ENCODE measurements around the gene MANBA. TPM values are rescaled to one million over a fixed set of nuclear protein-coding genes. Genes with fewer than 3 reads are reported as not detected.

Gene MANBA
- total RNA-seq: 10 to 100 TPM; 34.1 to 36.6 TPM
- 10 to 100 TPM; 14.2 to 15.0 TPM for polyA plus RNA-seq (ENCODE audit: insufficient read length in 2 of 2)
- long read RNA-seq, donor 1, partial matches to known transcripts: 14 of 15 reads
- long read RNA-seq, donor 1, other reads (novel, unspliced or antisense): 0 of 15 reads
- long read RNA-seq, donor 2, partial matches to known transcripts: 0 of 3 reads
- long read RNA-seq, donor 2, other reads (novel, unspliced or antisense): 0 of 3 reads
- long read RNA-seq, donor 3: 0 reads
- long read RNA-seq, donor 4, partial matches to known transcripts: 18 of 22 reads
- long read RNA-seq, donor 4, other reads (novel, unspliced or antisense): 0 of 22 reads

GRCh38 chr4:102760645-102761295, at the start of gene MANBA:
MANBA (minus strand) TSS chr4:102760968; CDS start chr4:102760894, 74 bp downstream.
- Histone ChIP-seq H3K27me3 (ENCODE audit: control insufficient read depth, insufficient read depth, low read length) (no peaks in the 10 kb centered on the region), H3K4me1 (ENCODE audit: control insufficient read depth, insufficient read depth, low read length) (peaks cover 4% of the 10 kb centered on the region), H3K36me3 (ENCODE audit: control insufficient read depth, insufficient read depth, low read length) (no peaks in the 10 kb centered on the region), H3K9me3 (ENCODE audit: control insufficient read depth, insufficient read depth, low read length) (no peaks in the 10 kb centered on the region), H3K27ac (ENCODE audit: low read depth, low read length) (peak within 1 kb of the TSS; percentile 73), H3K4me3 (ENCODE audit: low read depth, low read length) (peak within 1 kb of the TSS; percentile 90)
- 0% methylated on average over 60 of the region's 60 CpGs for WGBS (ENCODE audit: insufficient coverage)
- DNase-seq (ENCODE audit: low read depth in 4 of 6, low spot score in 6 of 6): peak; percentile 60 to 93 (median 72)

GRCh38 chr4:102809691-102810090, 48.9 kb upstream of the MANBA start:
- H3K27me3 ChIP-seq (ENCODE audit: control insufficient read depth, insufficient read depth, low read length): no peaks in the 10 kb centered on the region
- peaks cover 5% of the 10 kb centered on the region for H3K4me1 ChIP-seq (ENCODE audit: control insufficient read depth, insufficient read depth, low read length)
- DNase-seq (ENCODE audit: low read depth in 4 of 6, low spot score in 6 of 6): no peak
- no CpG with 5 or more reads among the region's 2 CpGs for WGBS (ENCODE audit: insufficient coverage)
- peaks cover 8% of the 10 kb centered on the region for H3K36me3 ChIP-seq (ENCODE audit: control insufficient read depth, insufficient read depth, low read length)
- H3K9me3 ChIP-seq (ENCODE audit: control insufficient read depth, insufficient read depth, low read length): no peaks in the 10 kb centered on the region
- no peak overlapping the region for H3K27ac ChIP-seq (ENCODE audit: low read depth, low read length)
- H3K4me3 ChIP-seq (ENCODE audit: low read depth, low read length): no peak overlapping the region

GRCh38 chr4:102809190-102809589, 48.4 kb upstream of the MANBA start:
- H3K27me3 ChIP-seq (ENCODE audit: control insufficient read depth, insufficient read depth, low read length): no peaks in the 10 kb centered on the region
- whole genome bisulfite sequencing (ENCODE audit: insufficient coverage): 80% methylated on average over 1 of the region's 3 CpGs
- peaks cover 5% of the 10 kb centered on the region for H3K4me1 ChIP-seq (ENCODE audit: control insufficient read depth, insufficient read depth, low read length)
- H3K9me3 ChIP-seq (ENCODE audit: control insufficient read depth, insufficient read depth, low read length): no peaks in the 10 kb centered on the region
- H3K4me3 ChIP-seq (ENCODE audit: low read depth, low read length): no peak overlapping the region
- peaks cover 13% of the 10 kb centered on the region for H3K36me3 ChIP-seq (ENCODE audit: control insufficient read depth, insufficient read depth, low read length)
- H3K27ac ChIP-seq (ENCODE audit: low read depth, low read length): no peak overlapping the region
- DNase-seq (ENCODE audit: low read depth in 4 of 6, low spot score in 6 of 6): no peak

- no peak for DNase-seq (ENCODE audit: low read depth in 4 of 6, low spot score in 6 of 6)
- Histone ChIP-seq H3K27me3 (ENCODE audit: control insufficient read depth, insufficient read depth, low read length) (no peaks in the 10 kb centered on the region), H3K4me1 (ENCODE audit: control insufficient read depth, insufficient read depth, low read length) (peaks cover 5% of the 10 kb centered on the region), H3K9me3 (ENCODE audit: control insufficient read depth, insufficient read depth, low read length) (no peaks in the 10 kb centered on the region), H3K27ac (ENCODE audit: low read depth, low read length) (no peak overlapping the region), H3K4me3 (ENCODE audit: low read depth, low read length) (no peak overlapping the region), H3K36me3 (ENCODE audit: control insufficient read depth, insufficient read depth, low read length) (peaks cover 19% of the 10 kb centered on the region)
- WGBS (ENCODE audit: insufficient coverage): no CpG with 5 or more reads among the region's 2 CpGs
Measured at GRCh38 chr4:102808009-102808408, 47.2 kb upstream of the MANBA start.

GRCh38 chr4:102807345-102807744, 46.6 kb upstream of the MANBA start:
- WGBS (ENCODE audit: insufficient coverage): no CpG with 5 or more reads among the region's 1 CpG
- Histone ChIP-seq H3K4me1 (ENCODE audit: control insufficient read depth, insufficient read depth, low read length) (peaks cover 5% of the 10 kb centered on the region), H3K27me3 (ENCODE audit: control insufficient read depth, insufficient read depth, low read length) (no peaks in the 10 kb centered on the region), H3K9me3 (ENCODE audit: control insufficient read depth, insufficient read depth, low read length) (no peaks in the 10 kb centered on the region), H3K4me3 (ENCODE audit: low read depth, low read length) (no peak overlapping the region), H3K36me3 (ENCODE audit: control insufficient read depth, insufficient read depth, low read length) (peaks cover 19% of the 10 kb centered on the region), H3K27ac (ENCODE audit: low read depth, low read length) (no peak overlapping the region)
- no peak for DNase-seq (ENCODE audit: low read depth in 4 of 6, low spot score in 6 of 6)

DNA sequence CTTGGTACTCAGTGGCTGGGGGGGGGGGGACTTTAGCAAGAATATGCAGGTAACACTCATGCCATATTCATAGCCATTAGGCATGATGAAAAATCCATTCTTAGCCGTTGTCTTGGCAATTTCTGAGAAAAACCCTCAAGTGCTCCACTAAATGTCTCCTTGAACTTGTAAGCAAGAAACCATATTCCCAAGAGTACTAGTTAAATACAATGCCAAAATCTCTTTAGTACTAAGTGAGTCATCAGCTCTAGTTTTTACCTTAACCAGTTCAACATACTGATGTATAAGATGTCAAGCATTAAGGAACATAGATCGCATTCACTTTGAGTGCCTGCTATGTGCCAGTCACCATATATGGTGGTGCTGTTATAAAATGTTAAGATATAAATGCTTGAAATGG, 39.0 kb upstream of the MANBA start:
- DNase-seq (ENCODE audit: low read depth in 4 of 6, low spot score in 6 of 6): no peak
- WGBS (ENCODE audit: insufficient coverage): 100% methylated on average over 1 of the region's 2 CpGs
- peaks cover 12% of the 10 kb centered on the region for H3K36me3 ChIP-seq (ENCODE audit: control insufficient read depth, insufficient read depth, low read length)

GRCh38 chr4:102794999-102795398, 34.2 kb upstream of the MANBA start:
- H3K4me1 ChIP-seq (ENCODE audit: control insufficient read depth, insufficient read depth, low read length): no peaks in the 10 kb centered on the region
- no peak overlapping the region for H3K27ac ChIP-seq (ENCODE audit: low read depth, low read length)
- no peak for DNase-seq (ENCODE audit: low read depth in 4 of 6, low spot score in 6 of 6)
- H3K36me3 ChIP-seq (ENCODE audit: control insufficient read depth, insufficient read depth, low read length): peaks cover 4% of the 10 kb centered on the region
- no peak overlapping the region for H3K4me3 ChIP-seq (ENCODE audit: low read depth, low read length)
- H3K27me3 ChIP-seq (ENCODE audit: control insufficient read depth, insufficient read depth, low read length): no peaks in the 10 kb centered on the region
- H3K9me3 ChIP-seq (ENCODE audit: control insufficient read depth, insufficient read depth, low read length): no peaks in the 10 kb centered on the region
- WGBS (ENCODE audit: insufficient coverage): no CpG with 5 or more reads among the region's 2 CpGs

More for the DNA sequence above, 39.0 kb upstream of the MANBA start:
- Histone ChIP-seq H3K27ac (ENCODE audit: low read depth, low read length) (no peak overlapping the region), H3K27me3 (ENCODE audit: control insufficient read depth, insufficient read depth, low read length) (no peaks in the 10 kb centered on the region), H3K4me3 (ENCODE audit: low read depth, low read length) (no peak overlapping the region), H3K9me3 (ENCODE audit: control insufficient read depth, insufficient read depth, low read length) (no peaks in the 10 kb centered on the region), H3K4me1 (ENCODE audit: control insufficient read depth, insufficient read depth, low read length) (no peaks in the 10 kb centered on the region)

GRCh38 chr4:102792361-102792936, 31.7 kb upstream of the MANBA start:
- H3K36me3 ChIP-seq (ENCODE audit: control insufficient read depth, insufficient read depth, low read length): peaks cover 4% of the 10 kb centered on the region
- no peaks in the 10 kb centered on the region for H3K4me1 ChIP-seq (ENCODE audit: control insufficient read depth, insufficient read depth, low read length)
- H3K4me3 ChIP-seq (ENCODE audit: low read depth, low read length): no peak overlapping the region
- no peaks in the 10 kb centered on the region for H3K27me3 ChIP-seq (ENCODE audit: control insufficient read depth, insufficient read depth, low read length)
- no peak overlapping the region for H3K27ac ChIP-seq (ENCODE audit: low read depth, low read length)
- DNase-seq (ENCODE audit: low read depth in 4 of 6, low spot score in 6 of 6): no peak
- H3K9me3 ChIP-seq (ENCODE audit: control insufficient read depth, insufficient read depth, low read length): no peaks in the 10 kb centered on the region
- WGBS (ENCODE audit: insufficient coverage): 100% methylated on average over 1 of the region's 2 CpGs

- peaks cover 4% of the 10 kb centered on the region for H3K36me3 ChIP-seq (ENCODE audit: control insufficient read depth, insufficient read depth, low read length)
- H3K27ac ChIP-seq (ENCODE audit: low read depth, low read length): no peak overlapping the region
- no peaks in the 10 kb centered on the region for H3K9me3 ChIP-seq (ENCODE audit: control insufficient read depth, insufficient read depth, low read length)
- no peak for DNase-seq (ENCODE audit: low read depth in 4 of 6, low spot score in 6 of 6)
- no peak overlapping the region for H3K4me3 ChIP-seq (ENCODE audit: low read depth, low read length)
- no peaks in the 10 kb centered on the region for H3K27me3 ChIP-seq (ENCODE audit: control insufficient read depth, insufficient read depth, low read length)
- H3K4me1 ChIP-seq (ENCODE audit: control insufficient read depth, insufficient read depth, low read length): no peaks in the 10 kb centered on the region
- 92% methylated on average over 6 of the region's 7 CpGs for WGBS (ENCODE audit: insufficient coverage)
Measured at GRCh38 chr4:102791318-102791835, 30.6 kb upstream of the MANBA start.

All from spinal cord (tissue), 10 donors.